ENCODE measurements around the gene BUD31.

GRCh38 chr7:99380823-99381663 is 27.7 kb upstream of the BUD31 start:
- no peak for TF ChIP-seq FOXM1 (IDR thresholded peaks at IDR 0.05; ENCODE audit: borderline replicate concordance)
- no peak for TF ChIP-seq BHLHE40 (IDR thresholded peaks at IDR 0.05; ENCODE audit: borderline replicate concordance)
- TF ChIP-seq SUZ12 (IDR thresholded peaks at IDR 0.05): no peak
